Subcutaneous abdominal adipose tissue (tissue), 5 donors: ENCODE measurements around the gene SLC14A1.

Source experiments
- H3K27ac ChIP-seq: one replicate; pipeline ENCODE4 v1.7.0; 2013; ENCODE audit warnings: low read depth, mild to moderate bottlenecking, inconsistent platforms, low read length, moderate library complexity
- H3K27me3 ChIP-seq, 5 donors: one replicate each; pipeline ENCODE4 v1.7.0; 2013; ENCODE audit warnings: low read length in 5 of 5, inconsistent platforms in 1 of 5; ENCODE audit not compliant: control insufficient read depth in 5 of 5, insufficient read depth in 4 of 5
- H3K36me3 ChIP-seq, 5 donors: one replicate each; pipeline ENCODE4 v1.7.0; 2013; ENCODE audit warnings: low read length in 5 of 5; ENCODE audit not compliant: control insufficient read depth in 5 of 5, insufficient read depth in 5 of 5
- H3K4me1 ChIP-seq, 5 donors: one replicate each; pipeline ENCODE4 v1.7.0; 2013; ENCODE audit warnings: low read length in 5 of 5, mild to moderate bottlenecking in 3 of 5, moderate library complexity in 1 of 5; ENCODE audit not compliant: control insufficient read depth in 5 of 5, insufficient read depth in 5 of 5
- H3K4me3 ChIP-seq, 5 donors: one replicate each; pipeline ENCODE4 v1.7.0; 2013; ENCODE audit warnings: low read length in 5 of 5, low read depth in 1 of 5
- H3K9ac ChIP-seq, 5 donors: one replicate each; pipeline ENCODE4 v1.7.0; 2013; ENCODE audit warnings: low read length in 5 of 5, mild to moderate bottlenecking in 4 of 5, moderate library complexity in 3 of 5
- H3K9me3 ChIP-seq, 5 donors: one replicate each; pipeline ENCODE4 v1.7.0; 2013; ENCODE audit warnings: low read length in 5 of 5; ENCODE audit not compliant: control insufficient read depth in 5 of 5
- donor health status: healthy.
- donor health status: healthy.
- donor health status: healthy.
- donor health status: healthy.
- donor health status: healthy.

SLC14A1 gene

DNA sequence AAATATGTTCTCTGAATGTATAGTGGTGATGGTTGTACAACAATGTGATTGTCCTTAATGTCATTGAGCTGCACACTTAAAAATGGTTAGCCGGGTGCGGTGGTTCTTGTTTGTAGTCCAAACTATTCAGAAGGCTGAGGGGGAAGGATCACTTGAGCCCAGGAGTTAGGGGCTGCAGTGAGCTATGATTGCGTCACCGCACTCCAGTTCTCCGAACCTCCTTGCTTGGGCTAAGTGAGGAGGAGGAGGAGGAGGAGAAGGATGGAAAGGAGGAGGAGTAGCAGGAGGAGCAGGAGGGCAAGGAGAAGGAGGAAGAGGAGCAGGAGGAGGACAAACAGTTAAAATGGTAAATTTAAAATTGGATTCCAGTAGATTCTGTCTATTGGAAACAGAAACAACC lies 10.5 kb downstream of the SLC14A1 start:
- Histone ChIP-seq H3K4me1 (peaks cover 0 to 15% (median 9%) of the 10 kb centered on the region in 5 donors), H3K27me3 (peaks cover 0 to 4% (median 0%) of the 10 kb centered on the region in 5 donors), H3K4me3 (no peak overlapping the region), H3K9me3 (no peaks in the 10 kb centered on the region), H3K27ac (no peak overlapping the region), H3K36me3 (no peaks in the 10 kb centered on the region), H3K9ac (no peak overlapping the region)

DNA sequence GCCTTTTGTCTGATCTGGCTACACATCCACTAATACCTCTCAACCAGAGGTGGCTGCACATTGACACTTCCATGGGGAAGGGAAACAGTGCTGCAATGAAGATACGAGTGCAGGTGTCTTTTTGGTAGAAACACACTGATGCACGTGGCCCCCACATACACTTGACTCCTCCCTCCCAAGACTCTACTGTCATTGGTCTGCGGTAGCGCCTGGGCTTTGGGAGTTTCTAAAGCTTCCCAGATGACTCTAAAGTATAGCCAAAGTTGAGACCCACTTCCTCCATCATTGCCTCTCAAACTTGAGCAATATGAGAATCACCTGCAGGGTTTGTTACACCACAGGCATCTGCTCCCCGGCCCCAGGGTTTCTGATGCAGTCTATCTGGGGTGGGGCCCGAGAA lies 11.0 kb downstream of the SLC14A1 start:
- H3K27ac ChIP-seq = no peak overlapping the region
- no peaks in the 10 kb centered on the region for H3K9me3 ChIP-seq
- no peak overlapping the region for H3K4me3 ChIP-seq
- H3K36me3 ChIP-seq = no peaks in the 10 kb centered on the region
- H3K4me1 ChIP-seq = peaks cover 0 to 15% (median 12%) of the 10 kb centered on the region in 5 donors
- no peak overlapping the region for H3K9ac ChIP-seq
- peaks cover 0 to 9% (median 0%) of the 10 kb centered on the region in 5 donors for H3K27me3 ChIP-seq

DNA sequence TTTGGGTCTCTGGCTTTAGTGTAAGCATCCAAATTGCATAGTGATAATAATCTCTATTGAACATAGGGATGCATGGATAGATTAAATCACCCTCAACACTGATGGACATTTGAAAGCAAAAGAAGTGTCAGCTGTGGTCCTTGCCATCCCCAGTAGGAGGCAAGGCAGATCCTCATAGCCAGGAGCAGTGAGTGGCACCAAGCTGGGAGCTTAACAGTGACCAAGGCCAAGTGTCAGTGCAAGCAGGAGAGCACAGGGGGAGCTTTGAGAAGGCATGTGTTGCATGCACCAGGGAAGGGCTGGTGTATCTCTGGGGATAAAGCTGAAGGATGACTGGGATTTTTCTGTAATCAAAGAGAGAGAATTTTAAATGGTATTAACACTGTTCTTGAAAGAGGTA lies 14.7 kb downstream of the SLC14A1 start:
- H3K27me3 ChIP-seq = peaks cover 0 to 13% (median 0%) of the 10 kb centered on the region in 5 donors
- H3K9ac ChIP-seq = no peak overlapping the region
- peaks cover 0 to 17% (median 0%) of the 10 kb centered on the region in 5 donors for H3K4me1 ChIP-seq
- H3K27ac ChIP-seq = no peak overlapping the region
- H3K4me3 ChIP-seq = no peak overlapping the region
- H3K36me3 ChIP-seq = no peaks in the 10 kb centered on the region
- no peaks in the 10 kb centered on the region for H3K9me3 ChIP-seq

DNA sequence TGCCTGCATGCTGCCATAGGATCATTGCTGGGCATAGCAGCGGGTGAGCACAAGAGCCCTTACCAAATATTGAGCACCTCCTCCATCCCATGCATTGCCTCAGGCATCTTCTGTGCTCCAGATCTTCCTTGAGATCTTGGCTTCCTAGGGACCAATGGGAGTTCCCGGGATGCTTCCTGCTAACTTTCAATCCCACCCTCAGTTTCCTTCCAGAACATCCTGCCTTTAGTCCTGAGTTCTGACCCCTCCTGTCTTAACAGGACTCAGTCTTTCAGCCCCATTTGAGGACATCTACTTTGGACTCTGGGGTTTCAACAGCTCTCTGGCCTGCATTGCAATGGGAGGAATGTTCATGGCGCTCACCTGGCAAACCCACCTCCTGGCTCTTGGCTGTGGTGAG lies 15.3 kb downstream of the SLC14A1 start:
- no peak overlapping the region for H3K9ac ChIP-seq
- H3K4me3 ChIP-seq = peak overlapping the region in 1 of 5 donors; percentile 31
- H3K4me1 ChIP-seq = peaks cover 0 to 17% (median 0%) of the 10 kb centered on the region in 5 donors
- H3K9me3 ChIP-seq = no peaks in the 10 kb centered on the region
- H3K27me3 ChIP-seq = peaks cover 0 to 13% (median 0%) of the 10 kb centered on the region in 5 donors
- no peaks in the 10 kb centered on the region for H3K36me3 ChIP-seq
- no peak overlapping the region for H3K27ac ChIP-seq

DNA sequence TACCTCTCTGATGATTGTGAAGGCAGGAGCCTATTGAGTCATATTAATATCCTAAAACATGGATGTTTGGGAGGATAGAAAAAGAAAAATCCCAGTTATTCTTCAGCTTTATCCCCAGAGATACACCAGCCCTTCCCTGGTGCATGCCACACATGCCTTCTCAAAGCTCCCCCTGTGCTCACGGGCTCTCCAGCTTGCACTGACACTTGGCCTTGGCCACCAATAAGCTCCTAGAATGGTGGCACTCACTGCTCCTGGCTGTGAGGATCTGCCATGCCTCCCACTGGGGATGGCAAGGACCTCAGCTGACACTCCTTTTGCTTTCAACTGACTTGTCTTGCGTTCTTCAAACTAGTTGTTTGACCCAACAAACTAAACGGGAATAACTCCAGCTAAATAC lies 15.9 kb downstream of the SLC14A1 start:
- H3K27ac ChIP-seq = no peak overlapping the region
- peak overlapping the region in 1 of 5 donors; percentile 31 for H3K4me3 ChIP-seq
- H3K9me3 ChIP-seq = no peaks in the 10 kb centered on the region
- peaks cover 0 to 13% (median 0%) of the 10 kb centered on the region in 5 donors for H3K27me3 ChIP-seq
- H3K4me1 ChIP-seq = peaks cover 0 to 17% (median 0%) of the 10 kb centered on the region in 5 donors
- H3K36me3 ChIP-seq = no peaks in the 10 kb centered on the region
- H3K9ac ChIP-seq = no peak overlapping the region

DNA sequence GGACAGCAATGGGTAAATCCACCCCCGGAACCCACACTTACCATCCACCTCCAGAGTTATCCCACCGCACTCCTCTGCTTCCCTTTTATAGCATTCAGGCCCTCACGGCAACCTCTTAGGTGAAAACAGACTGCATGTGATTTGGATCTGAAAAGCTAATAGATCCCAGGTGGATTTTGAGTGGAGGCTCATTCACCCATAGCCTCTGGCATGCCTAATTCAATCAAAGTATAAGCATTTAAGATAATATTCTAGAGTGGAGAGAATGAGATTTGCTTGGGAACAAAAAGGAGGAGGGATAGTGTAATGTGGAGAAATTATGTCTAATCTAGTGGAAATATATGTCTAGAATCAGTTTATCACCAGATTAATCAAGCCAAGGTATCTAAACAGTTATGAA lies 17.1 kb downstream of the SLC14A1 start:
- Histone ChIP-seq H3K9ac (no peak overlapping the region), H3K27ac (no peak overlapping the region), H3K4me1 (peaks cover 0 to 28% (median 6%) of the 10 kb centered on the region in 5 donors), H3K9me3 (no peaks in the 10 kb centered on the region), H3K27me3 (peaks cover 0 to 13% (median 0%) of the 10 kb centered on the region in 5 donors), H3K4me3 (no peak overlapping the region), H3K36me3 (no peaks in the 10 kb centered on the region)

DNA sequence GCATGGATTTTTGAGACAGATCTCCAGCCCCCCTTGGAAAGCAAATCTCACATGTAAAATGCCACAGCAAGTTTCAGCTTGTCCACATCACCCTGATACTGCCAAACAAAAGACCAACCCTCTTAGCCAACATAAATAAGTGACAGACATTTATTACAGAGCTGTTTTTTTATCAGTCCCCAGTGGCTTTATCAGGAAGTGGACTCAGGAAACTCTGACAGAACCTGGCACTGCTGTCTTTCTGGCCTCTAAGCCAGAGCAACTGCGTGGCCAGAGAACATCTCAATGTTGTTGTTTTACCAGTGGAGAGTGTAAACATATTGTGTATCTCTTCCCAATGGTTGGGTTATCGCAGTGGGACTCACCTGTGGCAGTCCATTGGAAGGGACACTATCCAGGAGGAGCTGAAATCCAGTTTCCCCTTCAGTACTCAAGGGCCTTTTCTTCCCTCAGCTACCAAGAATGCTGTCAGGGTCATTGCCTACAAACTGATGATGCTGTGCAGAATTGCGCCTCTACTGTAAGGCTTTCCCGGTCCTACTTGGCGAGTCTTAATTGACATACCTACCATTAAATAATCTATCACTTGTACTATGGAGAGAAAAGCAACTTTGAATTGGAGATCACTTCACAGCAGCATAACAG lies 22.0 kb downstream of the SLC14A1 start:
- Histone ChIP-seq H3K9ac (no peak overlapping the region), H3K27me3 (peaks cover 0 to 2% (median 0%) of the 10 kb centered on the region in 5 donors), H3K9me3 (no peaks in the 10 kb centered on the region), H3K36me3 (no peaks in the 10 kb centered on the region), H3K4me3 (no peak overlapping the region), H3K4me1 (peaks cover 0 to 15% (median 7%) of the 10 kb centered on the region in 5 donors), H3K27ac (no peak overlapping the region)

DNA sequence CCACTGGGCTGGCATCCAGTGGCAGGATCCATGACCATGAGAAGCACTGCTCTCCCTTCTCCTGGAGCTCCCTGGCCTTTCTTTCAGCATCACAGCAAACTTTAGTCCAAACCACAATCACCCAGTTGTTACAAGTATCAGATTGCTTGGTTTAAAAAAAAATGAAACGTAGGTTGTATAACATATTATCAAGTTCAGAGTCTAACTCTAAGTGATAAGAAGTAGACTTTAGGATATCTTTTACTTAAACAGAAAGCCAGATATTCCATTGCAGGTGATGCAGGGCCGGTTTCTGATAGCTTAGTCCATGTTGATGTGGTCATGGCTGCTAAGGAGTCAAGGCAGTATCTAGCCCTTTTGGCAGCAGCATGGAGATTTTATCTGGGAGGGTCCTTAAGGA lies 24.5 kb downstream of the SLC14A1 start:
- H3K9ac ChIP-seq = no peak overlapping the region
- no peaks in the 10 kb centered on the region for H3K9me3 ChIP-seq

DNA sequence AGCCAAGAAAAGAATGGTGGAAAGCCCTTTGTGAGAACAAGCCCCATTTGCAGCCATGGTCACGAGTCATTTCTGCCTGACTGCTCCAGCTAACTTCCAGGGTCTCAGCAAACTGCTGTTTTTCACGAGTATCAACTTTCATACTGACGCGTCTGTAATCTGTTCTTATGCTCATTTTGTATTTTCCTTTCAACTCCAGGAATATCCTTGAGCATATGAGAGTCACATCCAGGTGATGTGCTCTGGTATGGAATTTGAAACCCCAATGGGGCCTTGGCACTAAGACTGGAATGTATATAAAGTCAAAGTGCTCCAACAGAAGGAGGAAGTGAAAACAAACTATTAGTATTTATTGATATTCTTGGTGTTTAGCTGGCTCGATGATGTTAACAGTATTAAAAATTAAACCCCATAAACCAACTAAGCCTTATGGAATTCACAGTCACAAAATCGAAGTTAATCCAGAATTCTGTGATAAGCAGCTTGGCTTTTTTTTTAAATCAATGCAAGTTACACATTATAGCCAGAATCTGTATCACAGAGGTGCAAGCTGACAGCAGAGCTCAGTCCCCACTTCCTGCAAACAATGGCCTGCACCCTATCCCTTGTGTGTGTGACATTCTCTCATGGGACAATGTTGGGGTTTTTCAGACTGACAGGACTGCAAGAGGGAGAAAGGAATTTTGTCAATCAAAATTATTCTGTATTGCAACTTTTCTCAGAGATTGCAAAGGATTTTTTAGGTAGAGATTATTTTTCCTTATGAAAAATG lies 26.1 kb downstream of the SLC14A1 start:
- no peak overlapping the region for H3K4me3 ChIP-seq
- peaks cover 0 to 4% (median 0%) of the 10 kb centered on the region in 5 donors for H3K27me3 ChIP-seq
- H3K36me3 ChIP-seq = no peaks in the 10 kb centered on the region
- no peak overlapping the region for H3K9ac ChIP-seq
- H3K4me1 ChIP-seq = peaks cover 0 to 23% (median 7%) of the 10 kb centered on the region in 5 donors
- H3K27ac ChIP-seq = no peak overlapping the region
- no peaks in the 10 kb centered on the region for H3K9me3 ChIP-seq

More for the DNA sequence above, 24.5 kb downstream of the SLC14A1 start:
- no peaks in the 10 kb centered on the region for H3K27me3 ChIP-seq
- peaks cover 0 to 14% (median 7%) of the 10 kb centered on the region in 5 donors for H3K4me1 ChIP-seq
- H3K36me3 ChIP-seq = no peaks in the 10 kb centered on the region
- H3K27ac ChIP-seq = no peak overlapping the region
- H3K4me3 ChIP-seq = no peak overlapping the region

DNA sequence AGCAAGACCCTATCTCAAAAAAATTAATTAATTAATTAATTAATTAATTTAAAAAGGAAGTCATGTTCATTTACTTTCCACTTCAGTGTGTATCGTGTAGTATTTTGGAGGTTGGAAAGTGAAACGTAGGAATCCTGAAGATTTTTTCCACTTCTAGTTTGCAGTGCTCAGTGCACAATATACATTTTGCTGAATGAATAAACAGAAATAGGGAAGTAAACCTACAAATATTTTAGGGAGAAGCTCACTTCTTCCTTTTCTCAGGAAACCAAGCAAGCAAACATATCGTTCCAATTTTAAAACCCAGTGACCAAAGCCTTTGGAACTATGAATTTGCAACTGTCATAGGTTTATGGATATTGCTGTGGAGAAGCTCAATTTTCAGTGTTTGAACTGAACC lies 27.8 kb downstream of the SLC14A1 start:
- H3K9ac ChIP-seq = no peak overlapping the region
- no peak overlapping the region for H3K4me3 ChIP-seq
- H3K36me3 ChIP-seq = no peaks in the 10 kb centered on the region
- peaks cover 0 to 19% (median 9%) of the 10 kb centered on the region in 5 donors for H3K4me1 ChIP-seq
- H3K27ac ChIP-seq = no peak overlapping the region
- no peaks in the 10 kb centered on the region for H3K9me3 ChIP-seq
- H3K27me3 ChIP-seq = peaks cover 0 to 4% (median 0%) of the 10 kb centered on the region in 5 donors
